ENCODE results near the gene MRPL53. TPM values are rescaled to one million over a fixed set of nuclear protein-coding genes. Genes with fewer than 3 reads are reported as not detected.

Gene MRPL53
- total and polyA plus RNA-seq, 2 of the 13 experiments (the other 11 are each of a cell fraction or from before 2014, with no cell fraction given) = 34.3 to 51.9 TPM

- TF ChIP-seq ZSCAN21 (CRISPR knock-in tag; IDR thresholded peaks at IDR 0.05; ENCODE audit: borderline replicate concordance) (peak; percentile 88), ZNF607 (CRISPR knock-in tag; IDR thresholded peaks at IDR 0.05; ENCODE audit: borderline replicate concordance) (peak; percentile 68; the same call in 1 of the 2 replicates), EHMT2 (IDR thresholded peaks at IDR 0.05; ENCODE audit: borderline replicate concordance, low read depth, low read length) (no peak), ARNT2 (CRISPR knock-in tag; IDR thresholded peaks at IDR 0.05; ENCODE audit: low read depth) (peak; percentile 86), DPF2 (CRISPR knock-in tag; IDR thresholded peaks at IDR 0.05; ENCODE audit: borderline replicate concordance, low read depth) (peak; percentile 63), ZNF343 (CRISPR knock-in tag; IDR thresholded peaks at IDR 0.05) (peak; percentile 30; the same call in 1 of the 2 replicates), SRSF4 (IDR thresholded peaks at IDR 0.05; ENCODE audit: low read depth, low read length, poor library complexity, severe bottlenecking) (no peak), GMEB1 (CRISPR knock-in tag; IDR thresholded peaks at IDR 0.05; ENCODE audit: borderline replicate concordance) (peak; percentile 76; the same call in 1 of the 2 replicates), FIP1L1 (IDR thresholded peaks at IDR 0.05; ENCODE audit: borderline replicate concordance, insufficient read depth, low read depth, low read length) (no peak), ZNF772 (CRISPR knock-in tag; IDR thresholded peaks at IDR 0.05) (peak; percentile 91), IKZF5 (CRISPR knock-in tag; IDR thresholded peaks at IDR 0.05) (peak; percentile 80), ZNF263 (CRISPR knock-in tag; IDR thresholded peaks at IDR 0.05) (peak; percentile 44; the same call in 1 of the 2 replicates), GTF3A (CRISPR knock-in tag; conservative IDR thresholded peaks at IDR 0.05) (no peak), CREM (IDR thresholded peaks at IDR 0.05) (peak; percentile 68), CREM (CRISPR knock-in tag; IDR thresholded peaks at IDR 0.05) (no peak), PLRG1 (conservative IDR thresholded peaks at IDR 0.05) (no peak), MED1 (CRISPR knock-in tag; IDR thresholded peaks at IDR 0.05) (peak; percentile 79), NR3C1 (CRISPR knock-in tag; IDR thresholded peaks at IDR 0.05) (no peak), NFYC (CRISPR knock-in tag; IDR thresholded peaks at IDR 0.05) (peak; percentile 51; the same call in 1 of the 2 replicates), ZNF841 (CRISPR knock-in tag; IDR thresholded peaks at IDR 0.05; ENCODE audit: borderline replicate concordance) (no peak), KDM5B (CRISPR knock-in tag; IDR thresholded peaks at IDR 0.05; ENCODE audit: borderline replicate concordance) (peak; percentile 89; the same call in 1 of the 2 replicates), ZFP36L2 (CRISPR knock-in tag; IDR thresholded peaks at IDR 0.05) (peak; percentile 72; the same call in 1 of the 2 replicates), NBN (conservative IDR thresholded peaks at IDR 0.05) (no peak)
- TF ChIP-seq, protein P1, sequence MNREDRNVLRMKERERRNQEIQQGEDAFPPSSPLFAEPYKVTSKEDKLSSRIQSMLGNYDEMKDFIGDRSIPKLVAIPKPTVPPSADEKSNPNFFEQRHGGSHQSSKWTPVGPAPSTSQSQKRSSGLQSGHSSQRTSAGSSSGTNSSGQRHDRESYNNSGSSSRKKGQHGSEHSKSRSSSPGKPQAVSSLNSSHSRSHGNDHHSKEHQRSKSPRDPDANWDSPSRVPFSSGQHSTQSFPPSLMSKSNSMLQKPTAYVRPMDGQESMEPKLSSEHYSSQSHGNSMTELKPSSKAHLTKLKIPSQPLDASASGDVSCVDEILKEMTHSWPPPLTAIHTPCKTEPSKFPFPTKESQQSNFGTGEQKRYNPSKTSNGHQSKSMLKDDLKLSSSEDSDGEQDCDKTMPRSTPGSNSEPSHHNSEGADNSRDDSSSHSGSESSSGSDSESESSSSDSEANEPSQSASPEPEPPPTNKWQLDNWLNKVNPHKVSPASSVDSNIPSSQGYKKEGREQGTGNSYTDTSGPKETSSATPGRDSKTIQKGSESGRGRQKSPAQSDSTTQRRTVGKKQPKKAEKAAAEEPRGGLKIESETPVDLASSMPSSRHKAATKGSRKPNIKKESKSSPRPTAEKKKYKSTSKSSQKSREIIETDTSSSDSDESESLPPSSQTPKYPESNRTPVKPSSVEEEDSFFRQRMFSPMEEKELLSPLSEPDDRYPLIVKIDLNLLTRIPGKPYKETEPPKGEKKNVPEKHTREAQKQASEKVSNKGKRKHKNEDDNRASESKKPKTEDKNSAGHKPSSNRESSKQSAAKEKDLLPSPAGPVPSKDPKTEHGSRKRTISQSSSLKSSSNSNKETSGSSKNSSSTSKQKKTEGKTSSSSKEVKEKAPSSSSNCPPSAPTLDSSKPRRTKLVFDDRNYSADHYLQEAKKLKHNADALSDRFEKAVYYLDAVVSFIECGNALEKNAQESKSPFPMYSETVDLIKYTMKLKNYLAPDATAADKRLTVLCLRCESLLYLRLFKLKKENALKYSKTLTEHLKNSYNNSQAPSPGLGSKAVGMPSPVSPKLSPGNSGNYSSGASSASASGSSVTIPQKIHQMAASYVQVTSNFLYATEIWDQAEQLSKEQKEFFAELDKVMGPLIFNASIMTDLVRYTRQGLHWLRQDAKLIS (CRISPR knock-in tag; IDR thresholded peaks at IDR 0.05) = peak; percentile 37; the same call in 1 of the 2 replicates
Observed at GRCh38 chr2:74441690-74442482, 30.6 kb downstream of the MRPL53 start, which contains the start of gene RTKN (continued).

Data from HepG2 (cell line).